HG02623 (cell line): ENCODE data around the gene CEP112.

Source experiments
- ATAC-seq: cut with Tn5 transposase; IDR thresholded peaks from one replicate; pipeline ENCODE4 v1.9.1; 2021; ENCODE audit warnings: moderate library complexity; ENCODE audit not compliant: unreplicated experiment

CEP112 gene

DNA sequence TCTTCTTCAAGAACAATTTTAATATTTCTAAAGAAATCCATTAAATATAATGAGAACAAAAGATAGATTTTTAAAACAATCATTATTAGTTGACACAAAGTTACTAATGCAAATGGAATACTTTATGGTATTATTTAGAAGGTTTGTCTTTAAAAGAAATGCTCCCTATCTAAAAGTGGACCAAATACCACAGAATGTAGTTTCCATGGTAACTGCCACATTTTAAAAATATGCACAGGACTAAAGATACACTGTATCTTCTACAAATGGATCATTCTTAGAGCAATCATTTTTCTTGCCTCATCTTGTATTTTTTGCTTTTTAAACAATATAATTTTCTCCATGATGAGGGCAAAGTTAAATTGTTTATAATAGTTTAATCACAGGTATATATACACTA is 296.0 kb downstream of the CEP112 start:
- ATAC-seq: no peak

DNA sequence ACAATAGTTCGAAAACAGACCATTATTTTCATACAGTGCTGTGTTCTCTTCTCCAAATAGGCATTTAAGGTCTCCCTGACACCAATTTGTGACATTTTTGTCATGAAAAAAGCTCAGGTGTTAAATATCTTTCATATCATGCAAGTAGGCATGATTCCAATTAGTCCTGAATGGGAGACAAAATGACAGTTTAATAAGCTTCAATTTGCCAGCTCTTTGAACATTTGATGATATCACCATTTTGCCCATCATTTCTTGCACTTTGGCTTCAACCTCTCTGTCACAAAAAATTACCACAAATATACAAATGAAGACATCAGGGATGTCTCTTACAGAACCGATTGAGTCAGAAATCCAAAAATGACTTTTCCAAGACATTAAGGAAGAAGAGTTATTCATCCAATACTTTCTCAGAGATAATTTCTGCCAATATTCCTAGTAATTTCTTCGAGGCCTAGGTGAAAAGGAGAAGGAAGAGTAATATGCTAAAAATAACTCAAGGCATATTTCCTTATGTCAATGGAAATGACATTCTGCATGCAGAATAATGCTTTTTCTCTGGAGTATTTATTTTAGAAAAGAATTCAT is 298.1 kb downstream of the CEP112 start:
- ATAC-seq: no peak

DNA sequence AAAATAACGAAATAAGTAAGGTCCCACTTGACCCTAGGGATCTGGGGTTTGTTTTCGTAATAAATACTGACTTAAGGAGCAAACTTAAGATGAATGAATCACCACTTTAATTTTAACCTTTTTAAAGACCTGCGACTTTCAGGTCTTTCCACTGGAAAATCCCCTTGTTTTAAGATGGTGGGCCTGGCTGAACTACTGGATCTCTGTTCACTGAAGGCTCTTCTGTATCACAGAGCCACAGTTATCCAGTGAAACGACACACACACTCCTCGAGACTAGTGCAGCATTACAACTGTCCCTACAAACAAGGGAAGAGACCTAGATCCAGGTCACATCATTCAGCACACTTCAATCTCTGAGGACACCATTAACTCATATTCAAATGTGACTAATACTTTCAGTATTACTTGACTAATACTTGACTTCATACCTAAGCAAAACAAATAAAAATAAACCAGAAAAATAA is 299.0 kb downstream of the CEP112 start:
- no peak for ATAC-seq

GRCh38 chr17:65891231-65891735 is 300.6 kb downstream of the CEP112 start:
- ATAC-seq: no peak

DNA sequence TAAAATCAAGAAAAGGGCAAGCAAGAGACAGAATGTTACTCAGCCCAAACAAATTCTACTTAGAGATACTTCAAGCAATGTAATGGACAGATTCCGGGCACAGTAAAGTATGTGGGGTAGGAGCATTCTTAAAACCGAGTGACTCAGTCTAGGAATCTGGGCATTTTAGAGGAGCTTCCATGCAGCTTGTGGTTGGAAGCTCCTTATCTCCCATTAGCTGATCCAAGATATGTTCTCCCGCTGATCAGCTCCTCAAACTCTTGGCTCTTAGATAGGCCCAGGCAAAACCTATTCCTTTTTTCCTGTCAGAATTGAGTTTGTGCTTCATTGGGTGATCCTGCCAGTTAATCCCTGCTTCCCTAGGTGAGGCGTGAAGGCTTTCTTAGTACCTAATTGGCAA is 303.3 kb downstream of the CEP112 start:
- no peak for ATAC-seq

DNA sequence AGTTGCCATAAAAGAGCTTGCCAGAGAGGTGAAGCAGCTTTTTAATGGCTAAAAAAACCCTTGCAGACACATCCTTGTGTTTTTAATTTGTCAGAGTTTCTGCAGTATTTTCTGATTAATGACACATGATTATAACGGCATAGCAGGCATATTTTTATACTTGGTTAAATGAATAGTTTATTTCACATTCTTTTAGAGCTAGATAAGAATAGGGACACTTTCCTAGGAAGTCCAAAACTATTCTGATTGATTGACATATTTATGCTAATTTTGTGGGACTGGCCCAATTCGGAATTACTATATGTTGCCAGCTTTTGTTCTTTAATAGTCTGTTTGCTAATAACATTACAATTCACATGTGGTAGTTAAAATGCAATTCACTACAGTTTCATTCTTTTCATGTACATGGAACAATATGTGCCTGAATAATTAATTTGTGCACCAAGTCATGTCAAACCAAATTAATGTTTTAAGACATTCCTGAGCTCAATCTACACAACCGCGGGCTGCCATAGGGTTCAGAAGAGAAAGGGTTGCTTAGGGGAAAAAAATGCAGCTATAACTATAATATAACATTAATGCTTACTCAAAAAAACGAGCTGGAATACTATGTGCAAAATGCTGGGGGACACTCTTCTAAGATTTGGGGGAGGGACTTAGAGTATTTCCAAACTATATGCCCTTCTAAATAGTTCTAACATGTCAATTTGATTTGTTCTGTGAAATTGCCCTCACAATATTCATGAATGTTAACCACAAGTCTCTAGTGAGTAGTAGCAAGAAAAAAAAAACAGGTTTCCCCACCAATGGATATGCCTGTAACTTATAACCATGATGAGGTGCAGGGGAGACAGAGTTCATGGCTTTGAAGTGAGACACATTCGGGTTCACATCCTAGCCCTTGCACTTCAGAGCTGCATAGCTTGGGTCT is 305.4 kb downstream of the CEP112 start:
- no peak for ATAC-seq

GRCh38 chr17:65885541-65886312 is 306.2 kb downstream of the CEP112 start:
- ATAC-seq: no peak

GRCh38 chr17:65876985-65877384 is 314.9 kb downstream of the CEP112 start:
- no peak for ATAC-seq

- ATAC-seq: no peak
Measured at GRCh38 chr17:65868881-65869280, 323.1 kb downstream of the CEP112 start.

GRCh38 chr17:65867014-65867413 is 324.9 kb downstream of the CEP112 start:
- no peak for ATAC-seq

- no peak for ATAC-seq
Measured at GRCh38 chr17:65865715-65866425, 326.1 kb downstream of the CEP112 start.

DNA sequence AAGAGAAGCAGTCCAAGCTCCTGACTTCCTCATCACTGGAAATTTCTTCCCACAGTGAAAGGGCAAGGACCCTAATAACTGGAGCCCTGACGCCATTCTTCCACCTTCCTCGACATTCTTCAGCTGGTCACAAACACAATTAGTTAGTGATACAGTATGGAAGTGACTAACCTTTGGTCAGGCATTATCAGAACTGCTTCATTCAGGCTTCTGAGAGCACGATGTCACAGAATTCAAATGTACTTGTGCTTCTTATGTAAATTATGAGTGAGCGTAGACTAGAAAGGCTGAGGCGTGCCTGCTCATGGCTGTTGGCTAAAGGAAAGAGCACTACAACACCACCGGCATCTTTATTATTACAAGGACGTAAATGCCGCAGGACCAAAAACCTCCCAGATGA is 327.5 kb downstream of the CEP112 start:
- ATAC-seq: no peak

DNA sequence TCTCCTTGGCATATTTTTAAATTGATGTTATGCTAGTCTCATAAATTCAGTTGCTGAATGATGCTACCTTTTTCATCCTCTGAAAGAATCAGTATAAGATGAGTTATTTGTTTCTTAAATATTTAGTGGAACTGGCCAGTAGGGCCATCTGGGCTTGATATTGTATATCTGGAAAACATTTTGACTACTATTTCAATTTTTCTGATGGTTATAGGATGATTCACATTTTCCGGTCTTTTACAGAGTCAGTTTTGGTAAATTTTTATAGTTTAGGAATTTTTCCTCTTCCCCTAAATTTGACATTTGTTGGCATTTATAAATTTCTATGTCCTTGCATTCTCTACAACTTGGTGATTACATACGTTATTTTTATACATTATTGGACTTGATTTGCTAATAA is 334.2 kb downstream of the CEP112 start:
- ATAC-seq: no peak

GRCh38 chr17:65856865-65857264 is 335.1 kb downstream of the CEP112 start:
- ATAC-seq: no peak

DNA sequence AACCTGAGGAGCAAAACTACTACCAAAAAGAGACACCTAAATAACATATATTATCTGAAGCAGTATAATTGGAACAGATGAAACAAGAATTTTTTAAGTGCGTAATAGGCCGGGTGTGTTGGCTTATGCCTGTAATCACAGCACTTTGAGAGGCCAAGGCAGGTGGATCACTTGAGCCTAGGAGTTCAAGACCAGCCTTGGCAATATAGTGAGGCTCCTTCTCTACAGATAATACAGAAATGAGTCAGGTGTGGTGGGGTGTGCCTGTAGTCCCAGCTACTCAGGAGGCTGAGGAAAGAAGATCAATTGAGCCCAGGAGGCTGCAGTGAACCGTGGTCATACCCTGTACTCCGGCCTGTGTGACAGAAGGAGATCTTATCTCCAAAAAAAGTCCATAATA is 336.3 kb downstream of the CEP112 start:
- no peak for ATAC-seq

- no peak for ATAC-seq
Measured at GRCh38 chr17:65855245-65855644, 336.7 kb downstream of the CEP112 start.

DNA sequence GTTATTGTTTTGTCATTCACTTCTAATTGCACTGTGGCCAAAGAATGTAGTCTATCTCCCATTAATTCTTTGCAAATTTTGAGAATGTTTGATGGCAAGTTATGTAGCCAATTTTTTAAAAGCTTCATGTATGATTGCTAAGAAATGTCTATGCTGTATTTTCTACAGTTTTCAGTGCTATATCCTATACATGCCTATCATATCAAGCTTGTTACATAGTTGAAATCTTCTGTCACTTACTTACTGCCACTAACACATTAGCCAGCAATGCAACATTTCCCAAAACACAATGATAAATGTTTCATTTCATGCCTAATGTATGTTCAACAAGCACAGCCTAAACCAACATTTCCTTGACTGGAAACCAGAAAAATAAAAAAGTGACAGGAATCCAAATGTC is 338.1 kb downstream of the CEP112 start:
- ATAC-seq: no peak

GRCh38 chr17:65852911-65853310 is 339.0 kb downstream of the CEP112 start:
- ATAC-seq: no peak

GRCh38 chr17:65851965-65852736 is 339.8 kb downstream of the CEP112 start:
- ATAC-seq: no peak

GRCh38 chr17:65850486-65850885 is 341.4 kb downstream of the CEP112 start:
- peak; percentile 55 for ATAC-seq
